ENCODE results near the gene RCOR2. TPM values are rescaled to one million over a fixed set of nuclear protein-coding genes. Genes with fewer than 3 reads are reported as not detected.

Gene RCOR2
- total and polyA plus RNA-seq, 2 of the 13 experiments (the other 11 are each of a cell fraction or from before 2014, with no cell fraction given) = 8.3 to 8.5 TPM

DNA sequence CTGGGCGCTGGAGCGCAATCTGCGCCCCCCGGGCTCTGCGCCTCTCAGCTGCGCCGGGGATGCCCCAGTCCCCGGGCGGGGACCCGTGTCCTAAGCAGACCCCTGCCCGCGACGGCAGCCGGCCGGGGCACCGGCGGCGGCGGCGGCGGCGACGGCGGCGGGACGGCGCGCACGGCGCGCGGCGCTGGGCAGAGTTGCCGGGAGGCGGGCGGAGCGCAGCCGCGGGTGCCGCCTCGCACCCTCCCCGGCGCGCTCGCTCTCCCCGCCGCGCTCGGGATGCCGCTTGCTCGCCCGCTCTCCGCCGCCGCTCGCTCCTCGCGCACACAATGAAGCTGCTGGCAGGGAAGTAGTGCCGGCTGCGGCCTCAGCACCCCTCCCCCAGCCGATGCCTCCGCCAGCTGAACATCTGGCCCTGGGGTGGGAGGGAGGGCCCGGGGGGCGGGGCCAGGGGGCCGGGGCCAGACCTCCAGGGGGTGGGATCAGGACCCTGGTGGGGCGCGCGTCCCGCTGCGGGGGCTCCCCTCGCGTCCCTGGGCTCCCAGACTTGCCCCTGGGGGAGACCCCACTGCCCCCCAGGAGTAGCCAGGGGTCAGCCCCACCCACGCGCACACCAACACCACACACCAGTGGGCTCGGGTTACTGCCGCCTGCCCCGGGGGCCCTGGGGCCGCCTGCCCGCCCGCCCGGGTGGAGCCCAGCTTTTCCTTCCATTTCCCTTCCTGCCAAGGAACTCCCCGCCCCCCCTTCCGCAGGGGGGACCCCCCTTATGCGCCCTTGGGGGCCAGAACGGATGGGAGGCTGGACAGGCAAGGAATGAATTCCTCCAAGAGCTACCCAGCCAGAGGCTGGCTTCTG is at the start of gene RCOR2 (continued):
- no peak for TF ChIP-seq GTF2F1 (IDR thresholded peaks at IDR 0.05; ENCODE audit: low read length)
- peak; percentile 39; the same call in 1 of the 2 replicates for TF ChIP-seq POGZ (CRISPR knock-in tag; IDR thresholded peaks at IDR 0.05)
- peak; percentile 60; the same call in 1 of the 2 replicates for TF ChIP-seq KDM2A (CRISPR knock-in tag; IDR thresholded peaks at IDR 0.05; ENCODE audit: borderline replicate concordance, low read depth)
- TF ChIP-seq, protein P1, sequence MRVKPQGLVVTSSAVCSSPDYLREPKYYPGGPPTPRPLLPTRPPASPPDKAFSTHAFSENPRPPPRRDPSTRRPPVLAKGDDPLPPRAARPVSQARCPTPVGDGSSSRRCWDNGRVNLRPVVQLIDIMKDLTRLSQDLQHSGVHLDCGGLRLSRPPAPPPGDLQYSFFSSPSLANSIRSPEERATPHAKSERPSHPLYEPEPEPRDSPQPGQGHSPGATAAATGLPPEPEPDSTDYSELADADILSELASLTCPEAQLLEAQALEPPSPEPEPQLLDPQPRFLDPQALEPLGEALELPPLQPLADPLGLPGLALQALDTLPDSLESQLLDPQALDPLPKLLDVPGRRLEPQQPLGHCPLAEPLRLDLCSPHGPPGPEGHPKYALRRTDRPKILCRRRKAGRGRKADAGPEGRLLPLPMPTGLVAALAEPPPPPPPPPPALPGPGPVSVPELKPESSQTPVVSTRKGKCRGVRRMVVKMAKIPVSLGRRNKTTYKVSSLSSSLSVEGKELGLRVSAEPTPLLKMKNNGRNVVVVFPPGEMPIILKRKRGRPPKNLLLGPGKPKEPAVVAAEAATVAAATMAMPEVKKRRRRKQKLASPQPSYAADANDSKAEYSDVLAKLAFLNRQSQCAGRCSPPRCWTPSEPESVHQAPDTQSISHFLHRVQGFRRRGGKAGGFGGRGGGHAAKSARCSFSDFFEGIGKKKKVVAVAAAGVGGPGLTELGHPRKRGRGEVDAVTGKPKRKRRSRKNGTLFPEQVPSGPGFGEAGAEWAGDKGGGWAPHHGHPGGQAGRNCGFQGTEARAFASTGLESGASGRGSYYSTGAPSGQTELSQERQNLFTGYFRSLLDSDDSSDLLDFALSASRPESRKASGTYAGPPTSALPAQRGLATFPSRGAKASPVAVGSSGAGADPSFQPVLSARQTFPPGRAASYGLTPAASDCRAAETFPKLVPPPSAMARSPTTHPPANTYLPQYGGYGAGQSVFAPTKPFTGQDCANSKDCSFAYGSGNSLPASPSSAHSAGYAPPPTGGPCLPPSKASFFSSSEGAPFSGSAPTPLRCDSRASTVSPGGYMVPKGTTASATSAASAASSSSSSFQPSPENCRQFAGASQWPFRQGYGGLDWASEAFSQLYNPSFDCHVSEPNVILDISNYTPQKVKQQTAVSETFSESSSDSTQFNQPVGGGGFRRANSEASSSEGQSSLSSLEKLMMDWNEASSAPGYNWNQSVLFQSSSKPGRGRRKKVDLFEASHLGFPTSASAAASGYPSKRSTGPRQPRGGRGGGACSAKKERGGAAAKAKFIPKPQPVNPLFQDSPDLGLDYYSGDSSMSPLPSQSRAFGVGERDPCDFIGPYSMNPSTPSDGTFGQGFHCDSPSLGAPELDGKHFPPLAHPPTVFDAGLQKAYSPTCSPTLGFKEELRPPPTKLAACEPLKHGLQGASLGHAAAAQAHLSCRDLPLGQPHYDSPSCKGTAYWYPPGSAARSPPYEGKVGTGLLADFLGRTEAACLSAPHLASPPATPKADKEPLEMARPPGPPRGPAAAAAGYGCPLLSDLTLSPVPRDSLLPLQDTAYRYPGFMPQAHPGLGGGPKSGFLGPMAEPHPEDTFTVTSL (CRISPR knock-in tag; IDR thresholded peaks at IDR 0.05; ENCODE audit: borderline replicate concordance) = no peak
- peak; percentile 84; the same call in 1 of the 2 replicates for TF ChIP-seq ZNF558 (CRISPR knock-in tag; IDR thresholded peaks at IDR 0.05; ENCODE audit: borderline replicate concordance)
- no peak for TF ChIP-seq TSC22D2 (CRISPR knock-in tag; IDR thresholded peaks at IDR 0.05; ENCODE audit: borderline replicate concordance)
- TF ChIP-seq, protein P2, sequence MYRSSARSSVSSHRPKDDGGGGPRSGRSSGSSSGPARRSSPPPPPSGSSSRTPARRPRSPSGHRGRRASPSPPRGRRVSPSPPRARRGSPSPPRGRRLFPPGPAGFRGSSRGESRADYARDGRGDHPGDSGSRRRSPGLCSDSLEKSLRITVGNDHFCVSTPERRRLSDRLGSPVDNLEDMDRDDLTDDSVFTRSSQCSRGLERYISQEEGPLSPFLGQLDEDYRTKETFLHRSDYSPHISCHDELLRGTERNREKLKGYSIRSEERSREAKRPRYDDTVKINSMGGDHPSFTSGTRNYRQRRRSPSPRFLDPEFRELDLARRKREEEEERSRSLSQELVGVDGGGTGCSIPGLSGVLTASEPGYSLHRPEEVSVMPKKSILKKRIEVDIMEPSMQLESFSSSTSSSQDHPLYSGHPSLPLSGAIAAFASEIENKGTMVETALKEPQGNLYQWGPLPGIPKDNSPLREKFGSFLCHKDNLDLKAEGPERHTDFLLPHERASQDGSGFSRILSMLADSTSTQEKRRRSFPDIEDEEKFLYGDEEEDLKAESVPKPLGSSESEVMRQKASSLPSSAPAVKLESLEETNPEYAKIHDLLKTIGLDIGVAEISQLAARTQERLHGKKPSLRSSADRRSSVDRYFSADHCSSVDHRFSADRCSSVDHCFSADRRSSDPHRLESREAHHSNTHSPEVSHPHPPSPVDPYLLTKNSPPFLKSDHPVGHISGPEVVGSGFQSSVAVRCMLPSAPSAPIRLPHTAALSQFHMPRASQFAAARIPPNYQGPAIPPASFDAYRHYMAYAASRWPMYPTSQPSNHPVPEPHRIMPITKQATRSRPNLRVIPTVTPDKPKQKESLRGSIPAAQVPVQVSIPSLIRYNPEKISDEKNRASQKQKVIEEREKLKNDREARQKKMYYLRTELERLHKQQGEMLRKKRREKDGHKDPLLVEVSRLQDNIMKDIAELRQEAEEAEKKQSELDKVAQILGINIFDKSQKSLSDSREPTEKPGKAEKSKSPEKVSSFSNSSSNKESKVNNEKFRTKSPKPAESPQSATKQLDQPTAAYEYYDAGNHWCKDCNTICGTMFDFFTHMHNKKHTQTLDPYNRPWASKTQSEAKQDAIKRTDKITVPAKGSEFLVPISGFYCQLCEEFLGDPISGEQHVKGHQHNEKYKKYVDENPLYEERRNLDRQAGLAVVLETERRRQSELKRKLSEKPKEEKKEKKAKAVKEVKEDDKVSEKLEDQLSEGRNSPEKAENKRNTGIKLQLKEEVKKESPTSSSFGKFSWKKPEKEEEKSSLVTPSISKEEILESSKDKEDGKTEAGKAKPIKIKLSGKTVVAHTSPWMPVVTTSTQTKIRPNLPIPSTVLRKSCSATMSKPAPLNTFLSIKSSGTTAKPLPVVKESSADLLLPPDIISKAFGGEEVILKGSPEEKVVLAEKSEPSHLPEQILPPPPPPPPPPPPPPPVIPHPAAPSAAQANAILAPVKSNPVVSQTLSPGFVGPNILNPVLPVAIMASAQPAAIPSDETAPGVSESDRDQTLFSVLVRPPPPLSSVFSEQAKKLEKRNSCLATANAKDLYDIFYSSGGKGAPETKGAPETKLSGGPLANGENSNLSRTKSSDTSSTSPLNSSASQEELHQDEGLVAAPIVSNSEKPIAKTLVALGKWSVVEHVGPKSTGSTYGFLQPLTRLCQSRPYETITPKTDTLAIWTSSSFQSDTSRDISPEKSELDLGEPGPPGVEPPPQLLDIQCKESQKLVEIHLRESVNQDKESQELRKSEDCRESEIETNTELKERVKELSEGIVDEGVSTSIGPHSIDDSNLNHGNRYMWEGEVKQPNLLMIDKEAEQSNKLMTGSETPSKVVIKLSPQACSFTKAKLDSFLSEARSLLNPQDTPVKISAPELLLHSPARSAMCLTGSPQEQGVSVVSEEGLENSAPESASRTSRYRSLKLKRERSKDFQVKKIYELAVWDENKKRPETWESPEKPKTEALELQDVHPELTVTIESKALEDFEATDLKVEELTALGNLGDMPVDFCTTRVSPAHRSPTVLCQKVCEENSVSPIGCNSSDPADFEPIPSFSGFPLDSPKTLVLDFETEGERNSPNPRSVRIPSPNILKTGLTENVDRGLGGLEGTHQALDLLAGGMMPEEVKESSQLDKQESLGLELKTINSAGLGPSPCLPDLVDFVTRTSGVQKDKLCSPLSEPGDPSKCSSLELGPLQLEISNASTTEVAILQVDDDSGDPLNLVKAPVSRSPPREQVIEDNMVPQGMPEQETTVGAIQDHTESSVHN (CRISPR knock-in tag; IDR thresholded peaks at IDR 0.05) = no peak
- peak; percentile 89 for TF ChIP-seq ZSCAN22 (CRISPR knock-in tag; IDR thresholded peaks at IDR 0.05)
- TF ChIP-seq DMAP1 (CRISPR knock-in tag; IDR thresholded peaks at IDR 0.05) = peak; percentile 50
- TF ChIP-seq RXRB (CRISPR knock-in tag; IDR thresholded peaks at IDR 0.05; ENCODE audit: borderline replicate concordance) = peak; percentile 32; the same call in 1 of the 2 replicates
- TF ChIP-seq ZFX (CRISPR knock-in tag; IDR thresholded peaks at IDR 0.05; ENCODE audit: low read depth) = peak; percentile 49; the same call in 1 of the 2 replicates
- peak; percentile 68; the same call in 1 of the 2 replicates for TF ChIP-seq SIN3A (IDR thresholded peaks at IDR 0.05; ENCODE audit: borderline replicate concordance, low read depth, low read length)
- no peak for TF ChIP-seq SP1 (IDR thresholded peaks at IDR 0.05)
- peak; percentile 73; the same call in 1 of the 2 replicates for TF ChIP-seq SP1 (CRISPR knock-in tag; IDR thresholded peaks at IDR 0.05)
- TF ChIP-seq NCOA2 (CRISPR knock-in tag; IDR thresholded peaks at IDR 0.05) = peak; percentile 17; the same call in 1 of the 2 replicates
- 0 out of 2 replicates have a peak, but pooled peaks have one; percentile 29 for TF ChIP-seq ZNF816 (CRISPR knock-in tag; IDR thresholded peaks at IDR 0.05; ENCODE audit: borderline replicate concordance)

All from HepG2 (cell line).